BLaER1 (cell line): ENCODE data around the gene EPHA8.

Source experiments
- H3K27ac ChIP-seq: shearing (Covaris generic); formaldehyde crosslinking; 2 replicates; pipeline ENCODE4 v1.8.1; 2022
- H3K27me3 ChIP-seq: shearing (Covaris generic); formaldehyde crosslinking; 2 replicates; pipeline ENCODE4 v1.8.1; 2022
- H3K36me3 ChIP-seq: shearing (Covaris generic); formaldehyde crosslinking; 2 replicates; pipeline ENCODE4 v1.8.1; 2022
- H3K4me1 ChIP-seq: shearing (Covaris generic); formaldehyde crosslinking; 2 replicates; pipeline ENCODE4 v1.8.1; 2022
- H3K4me2 ChIP-seq: shearing (Covaris generic); formaldehyde crosslinking; 2 replicates; pipeline ENCODE4 v1.8.1; 2022
- H3K4me3 ChIP-seq: shearing (Covaris generic); formaldehyde crosslinking; 2 replicates; pipeline ENCODE4 v1.8.1; 2022
- H3K9ac ChIP-seq: shearing (Covaris generic); formaldehyde crosslinking; 2 replicates; pipeline ENCODE4 v1.8.1; 2022
- H3K9me3 ChIP-seq: shearing (Covaris generic); formaldehyde crosslinking; 2 replicates; pipeline ENCODE4 v1.8.1; 2022
- H4K20me1 ChIP-seq: shearing (Covaris generic); formaldehyde crosslinking; 2 replicates; pipeline ENCODE4 v1.8.1; 2022
- Cebpa-rat ChIP-seq: shearing (Covaris generic); IDR thresholded peaks from 2 replicates; pipeline ENCODE4 v1.8.1; 2022

Gene EPHA8

DNA sequence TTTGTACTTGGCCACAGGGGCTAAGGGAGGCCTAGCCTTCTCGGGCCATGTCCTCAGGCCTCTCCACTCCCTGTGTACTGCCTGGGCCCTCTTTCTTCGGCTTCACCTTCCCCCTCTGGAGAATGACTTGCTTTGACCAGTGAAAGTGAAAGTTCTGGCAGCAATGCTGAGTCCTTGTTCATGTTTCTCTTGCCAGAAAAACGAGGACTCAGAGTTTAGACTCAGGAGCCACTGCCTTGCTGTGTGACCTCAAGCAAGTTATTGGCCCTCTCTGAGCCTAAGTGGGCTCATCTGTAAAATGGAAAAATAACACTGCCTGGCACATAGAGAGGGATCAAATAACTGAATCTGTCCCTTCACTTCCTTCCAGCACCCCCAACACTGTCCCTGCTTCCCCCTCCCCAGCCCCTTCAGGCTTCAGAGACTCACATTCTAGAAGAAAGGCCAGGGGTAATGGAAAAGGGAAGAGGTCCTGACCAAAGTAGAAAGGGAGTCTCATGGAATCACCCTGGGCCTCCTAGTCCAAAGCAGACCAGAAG is 74.7 kb downstream of the EPHA8 start:
- Histone ChIP-seq H3K36me3 (no peaks in the 10 kb centered on the region), H3K27me3 (no peaks in the 10 kb centered on the region), H3K9me3 (peaks cover 12% of the 10 kb centered on the region), H3K4me2 (peak overlapping the region; percentile 78; the same call in 1 of the 2 replicates), H4K20me1 (no peaks in the 10 kb centered on the region), H3K27ac (peak overlapping the region; percentile 41; the same call in 1 of the 2 replicates), H3K9ac (no peak overlapping the region), H3K4me3 (no peak overlapping the region), H3K4me1 (peaks cover 63% of the 10 kb centered on the region)
- TF ChIP-seq Cebpa-rat, result no peak

GRCh38 chr1:22638476-22639234 is 75.4 kb downstream of the EPHA8 start:
- Histone ChIP-seq H3K36me3 (no peaks in the 10 kb centered on the region), H3K9me3 (peaks cover 12% of the 10 kb centered on the region), H3K9ac (no peak overlapping the region), H3K4me3 (no peak overlapping the region), H3K27me3 (no peaks in the 10 kb centered on the region), H4K20me1 (no peaks in the 10 kb centered on the region), H3K27ac (no peak overlapping the region), H3K4me2 (peak overlapping the region; percentile 36), H3K4me1 (peaks cover 65% of the 10 kb centered on the region)
- no peak for TF ChIP-seq Cebpa-rat

DNA sequence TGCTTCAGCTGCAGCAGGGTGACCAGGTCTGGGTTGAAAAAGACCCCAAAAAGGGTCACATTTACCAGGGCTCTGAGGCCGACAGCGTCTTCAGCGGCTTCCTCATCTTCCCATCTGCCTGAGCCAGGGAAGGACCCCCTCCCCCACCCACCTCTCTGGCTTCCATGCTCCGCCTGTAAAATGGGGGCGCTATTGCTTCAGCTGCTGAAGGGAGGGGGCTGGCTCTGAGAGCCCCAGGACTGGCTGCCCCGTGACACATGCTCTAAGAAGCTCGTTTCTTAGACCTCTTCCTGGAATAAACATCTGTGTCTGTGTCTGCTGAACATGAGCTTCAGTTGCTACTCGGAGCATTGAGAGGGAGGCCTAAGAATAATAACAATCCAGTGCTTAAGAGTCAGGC is 76.0 kb downstream of the EPHA8 start:
- no peaks in the 10 kb centered on the region for H3K36me3 ChIP-seq
- H3K4me2 ChIP-seq, result peak overlapping the region; percentile 36
- H3K27me3 ChIP-seq, result no peaks in the 10 kb centered on the region
- no peak overlapping the region for H3K9ac ChIP-seq
- peaks cover 11% of the 10 kb centered on the region for H3K9me3 ChIP-seq
- H3K4me1 ChIP-seq, result peaks cover 62% of the 10 kb centered on the region
- H3K4me3 ChIP-seq, result no peak overlapping the region
- no peaks in the 10 kb centered on the region for H4K20me1 ChIP-seq
- TF ChIP-seq Cebpa-rat, result no peak
- no peak overlapping the region for H3K27ac ChIP-seq

DNA sequence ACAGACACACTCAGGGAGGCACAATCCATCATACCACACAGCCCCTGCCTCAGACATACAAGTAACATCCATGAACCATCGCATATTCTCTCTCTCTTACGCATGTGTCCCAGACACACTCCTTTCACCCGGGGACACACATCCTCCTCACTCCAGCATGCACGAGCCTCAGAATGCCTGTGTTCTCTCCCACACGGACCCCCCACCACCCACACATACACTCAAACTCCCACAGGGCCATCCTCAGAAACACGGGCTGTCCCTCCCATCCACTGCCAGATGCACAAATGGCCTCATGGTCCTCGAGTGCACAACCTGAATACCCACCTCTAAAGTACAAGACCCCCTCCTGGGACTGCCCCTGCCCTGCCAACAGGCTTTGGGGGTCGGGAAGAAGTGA is 78.0 kb downstream of the EPHA8 start:
- no peak overlapping the region for H3K27ac ChIP-seq
- H3K9me3 ChIP-seq, result no peaks in the 10 kb centered on the region
- H3K36me3 ChIP-seq, result no peaks in the 10 kb centered on the region
- H3K4me2 ChIP-seq, result no peak overlapping the region
- no peak overlapping the region for H3K4me3 ChIP-seq
- H3K4me1 ChIP-seq, result peaks cover 43% of the 10 kb centered on the region
- no peaks in the 10 kb centered on the region for H4K20me1 ChIP-seq
- H3K9ac ChIP-seq, result no peak overlapping the region
- TF ChIP-seq Cebpa-rat, result no peak
- no peaks in the 10 kb centered on the region for H3K27me3 ChIP-seq

DNA sequence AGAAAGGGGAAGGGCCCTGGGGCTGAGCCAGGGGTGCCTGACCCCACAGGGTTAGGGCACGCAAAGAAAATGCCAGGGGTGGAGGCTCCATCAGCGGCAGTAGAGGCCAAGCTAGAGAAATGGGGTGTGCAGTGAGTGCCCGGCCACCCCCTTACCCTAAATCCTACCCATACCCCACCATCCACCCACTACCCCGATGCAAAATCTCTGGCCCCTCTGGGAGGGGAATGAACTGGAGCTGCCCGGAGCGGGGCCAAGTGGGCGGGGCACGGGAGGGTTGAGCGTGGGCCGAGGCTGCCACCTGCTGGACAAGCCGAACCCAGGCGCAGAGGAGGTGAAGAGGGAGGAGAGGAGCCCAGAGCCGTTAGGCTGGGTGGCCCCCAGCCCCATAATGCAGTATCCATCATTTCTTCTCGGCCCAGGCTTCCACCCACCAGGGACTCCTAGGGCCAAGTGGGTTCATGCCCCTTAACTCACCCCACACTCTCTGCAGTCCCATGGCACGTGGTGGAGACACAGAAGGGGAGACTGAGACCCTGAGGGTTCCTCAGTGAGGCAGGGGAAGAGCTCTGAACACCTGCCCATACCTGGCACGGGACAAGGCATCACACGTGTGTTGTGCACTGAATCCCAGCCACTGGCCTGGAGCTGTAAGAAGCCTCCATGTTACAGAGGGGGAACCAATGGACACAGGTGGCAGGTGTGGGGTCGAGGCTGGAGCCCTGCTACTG is 78.8 kb downstream of the EPHA8 start:
- Histone ChIP-seq H4K20me1 (no peaks in the 10 kb centered on the region), H3K27ac (no peak overlapping the region), H3K4me3 (no peak overlapping the region), H3K27me3 (no peaks in the 10 kb centered on the region), H3K36me3 (no peaks in the 10 kb centered on the region), H3K4me1 (peaks cover 34% of the 10 kb centered on the region), H3K9me3 (no peaks in the 10 kb centered on the region), H3K9ac (no peak overlapping the region), H3K4me2 (peak overlapping the region; percentile 16; the same call in 1 of the 2 replicates)
- TF ChIP-seq Cebpa-rat, result no peak

DNA sequence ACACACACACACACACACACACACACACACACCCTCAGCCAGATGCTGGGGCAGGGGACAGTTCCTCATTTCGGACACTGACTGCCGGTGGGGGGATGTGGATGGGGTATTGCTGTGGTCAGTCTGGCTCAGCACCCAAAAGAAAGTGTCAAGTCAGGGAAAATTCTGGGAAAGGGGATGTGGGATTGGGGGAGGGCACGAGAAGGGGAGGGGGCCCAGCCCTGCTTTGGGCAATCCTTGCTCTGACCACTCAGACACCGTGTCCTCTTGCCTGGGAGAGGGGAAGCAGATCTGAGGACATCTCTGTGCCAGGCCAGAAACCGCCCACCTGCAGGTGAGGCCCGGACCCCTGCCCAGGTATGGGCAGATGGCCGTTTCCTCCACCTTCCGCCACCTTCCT is 80.1 kb downstream of the EPHA8 start, which contains the start of gene C1QC:
Gene C1QC, plus strand, starts transcription at position 253 of the 400 bp plus-strand sequence. CDS start 391 bp downstream, outside the sequence.
- 0 out of 2 replicates have a peak within 1 kb of the TSS, but pooled peaks have one; percentile 6 for H3K27ac ChIP-seq
- H3K4me2 ChIP-seq, result peak within 1 kb of the TSS; percentile 24
- no peaks in the 10 kb centered on the region for H3K9me3 ChIP-seq
- H3K9ac ChIP-seq, result no peak within 1 kb of the TSS
- no peak for TF ChIP-seq Cebpa-rat
- no peaks in the 10 kb centered on the region for H3K36me3 ChIP-seq
- H3K4me3 ChIP-seq, result no peak within 1 kb of the TSS
- peaks cover 25% of the 10 kb centered on the region for H3K4me1 ChIP-seq
- no peaks in the 10 kb centered on the region for H3K27me3 ChIP-seq
- H4K20me1 ChIP-seq, result no peaks in the 10 kb centered on the region

GRCh38 chr1:22643928-22644327 is 80.6 kb downstream of the EPHA8 start:
- no peak overlapping the region for H3K9ac ChIP-seq

GRCh38 chr1:22645931-22646330 is 82.6 kb downstream of the EPHA8 start:
- no peak overlapping the region for H3K4me2 ChIP-seq

More at GRCh38 chr1:22643928-22644327, 80.6 kb downstream of the EPHA8 start:
- H4K20me1 ChIP-seq, result no peaks in the 10 kb centered on the region
- peak overlapping the region; percentile 24 for H3K4me2 ChIP-seq
- H3K27ac ChIP-seq, result 0 out of 2 replicates have a peak overlapping the region, but pooled peaks have one; percentile 6
- no peaks in the 10 kb centered on the region for H3K9me3 ChIP-seq
- TF ChIP-seq Cebpa-rat, result no peak
- H3K4me3 ChIP-seq, result no peak overlapping the region
- H3K4me1 ChIP-seq, result peaks cover 28% of the 10 kb centered on the region
- no peaks in the 10 kb centered on the region for H3K27me3 ChIP-seq
- no peaks in the 10 kb centered on the region for H3K36me3 ChIP-seq

DNA sequence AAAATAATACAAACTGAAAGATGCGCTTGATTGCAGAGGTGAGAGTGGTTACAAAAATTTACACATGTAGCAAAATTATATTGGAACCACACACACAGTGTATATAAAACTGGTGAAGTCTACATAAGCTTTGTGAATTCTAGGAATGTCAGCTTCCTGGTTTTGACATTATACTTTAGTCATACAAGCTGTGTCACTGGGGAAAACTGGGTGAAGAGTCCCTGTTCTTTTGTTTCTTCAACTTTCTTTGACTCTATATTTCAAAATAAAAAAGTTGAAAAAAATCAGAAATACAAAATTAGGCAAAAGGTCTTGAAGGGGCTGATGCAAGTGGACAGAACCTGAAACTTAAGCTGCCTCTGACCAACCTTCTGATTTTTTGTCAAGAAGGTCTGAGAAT is 83.1 kb downstream of the EPHA8 start:
- Histone ChIP-seq H3K4me1 (peaks cover 20% of the 10 kb centered on the region; the same call in 1 of the 2 replicates), H3K27me3 (no peaks in the 10 kb centered on the region), H4K20me1 (no peaks in the 10 kb centered on the region), H3K4me2 (no peak overlapping the region), H3K9me3 (no peaks in the 10 kb centered on the region), H3K27ac (no peak overlapping the region), H3K9ac (no peak overlapping the region), H3K36me3 (no peaks in the 10 kb centered on the region), H3K4me3 (no peak overlapping the region)
- no peak for TF ChIP-seq Cebpa-rat

More at GRCh38 chr1:22645931-22646330, 82.6 kb downstream of the EPHA8 start:
- Histone ChIP-seq H3K9me3 (no peaks in the 10 kb centered on the region), H3K36me3 (no peaks in the 10 kb centered on the region), H3K27ac (no peak overlapping the region), H3K4me3 (no peak overlapping the region), H3K4me1 (peaks cover 20% of the 10 kb centered on the region; the same call in 1 of the 2 replicates), H4K20me1 (no peaks in the 10 kb centered on the region), H3K27me3 (no peaks in the 10 kb centered on the region), H3K9ac (no peak overlapping the region)
- no peak for TF ChIP-seq Cebpa-rat
